H1 (cell line): ENCODE results near the gene VAMP3. TPM values are rescaled to one million over a fixed set of nuclear protein-coding genes. Genes with fewer than 3 reads are reported as not detected.

Experiments used
- CTCF ChIA-PET: fragments of 300-600 bp; sonication (Branson Sonifier 250); formaldehyde crosslinking; loops from one replicate; lab custom pipeline; 2021; ENCODE audit not compliant: partially characterized antibody; lab: Charles Lee
- POLR2A ChIA-PET: fragments of 300-600 bp; sonication (Branson Sonifier 250); formaldehyde crosslinking; loops from one replicate; lab custom pipeline; 2021; ENCODE audit warnings: inconsistent platforms; ENCODE audit not compliant: partially characterized antibody; lab: Charles Lee
- DNase-seq, 2 experiments: peaks; one replicate each; pipeline versions ENCODE4 v3.0.0 to v3.0.0-alpha.2; 2010 to 2022; ENCODE audit warnings: low spot score in 2 of 2, low read depth in 1 of 2, mixed read lengths in 1 of 2
- FAIRE-seq: peaks from 2 replicates; lab custom pipeline; 2011; peaks lifted over from hg19 to GRCh38; lab: Jason Lieb, UNC
- H2AFZ ChIP-seq: 2 replicates; pipeline ENCODE4 v1.8.1; 2012; ENCODE audit warnings: low read length, inconsistent platforms
- H2AK5ac ChIP-seq: 2 replicates; pipeline ENCODE4 v1.6.1; 2013; ENCODE audit warnings: low read depth, low read length
- H2BK120ac ChIP-seq: replicated peaks from 2 replicates; pipeline ENCODE3; 2013; ENCODE audit warnings: low read depth, low read length, inconsistent platforms
- H2BK12ac ChIP-seq: 2 replicates; pipeline ENCODE4 v1.6.1; 2013; ENCODE audit warnings: low read depth, low read length
- H2BK15ac ChIP-seq: 2 replicates; pipeline ENCODE4 v1.6.1; 2013; ENCODE audit warnings: low read length
- H2BK20ac ChIP-seq: 2 replicates; pipeline ENCODE4 v1.6.1; 2013; ENCODE audit warnings: low read length
- H2BK5ac ChIP-seq: 2 replicates; pipeline ENCODE4 v1.6.1; 2013; ENCODE audit warnings: low read depth, low read length
- H3K14ac ChIP-seq: 2 replicates; pipeline ENCODE4 v1.6.1; 2013; ENCODE audit warnings: inconsistent platforms; ENCODE audit not compliant: insufficient read length
- H3K18ac ChIP-seq: 2 replicates; pipeline ENCODE4 v1.6.1; 2013; ENCODE audit warnings: low read length; ENCODE audit errors: extremely low read depth
- H3K23ac ChIP-seq: 2 replicates; pipeline ENCODE4 v1.6.1; 2013; ENCODE audit warnings: inconsistent platforms; ENCODE audit not compliant: insufficient read length
- H3K23me2 ChIP-seq: 2 replicates; pipeline ENCODE4 v1.6.1; 2013; ENCODE audit warnings: low read depth, low read length
- H3K27ac ChIP-seq: 2 replicates; pipeline ENCODE4 v1.6.1; 2011; ENCODE audit warnings: low read depth, low read length, inconsistent platforms
- H3K27me3 ChIP-seq, 4 experiments: replicated peaks in 1 of 4; 1 replicate in 1 of 4; 2 replicates in 3 of 4; pipeline versions ENCODE4 v1.6.1 to v1.8.1; 2011 to 2013; ENCODE audit warnings: low read length in 3 of 4, mild to moderate bottlenecking in 3 of 4, inconsistent platforms in 2 of 4, mixed read lengths in 2 of 4, moderate library complexity in 1 of 4; ENCODE audit not compliant: control insufficient read depth in 3 of 4, insufficient read depth in 3 of 4; ENCODE audit errors: extremely low read depth in 1 of 4
- H3K36me3 ChIP-seq, 4 experiments: 2 replicates each; pipeline versions ENCODE4 v1.6.1 to v1.8.1; 2011 to 2013; ENCODE audit warnings: mild to moderate bottlenecking in 4 of 4, low read length in 3 of 4, moderate library complexity in 2 of 4, control low read depth in 1 of 4, inconsistent platforms in 1 of 4; ENCODE audit not compliant: insufficient read depth in 4 of 4, control insufficient read depth in 2 of 4
- H3K4ac ChIP-seq: replicated peaks from 2 replicates; pipeline ENCODE3; 2013; ENCODE audit warnings: low read length, low read depth, mixed read lengths, inconsistent platforms; ENCODE audit not compliant: insufficient read length
- H3K4me1 ChIP-seq, 4 experiments: replicated peaks in 1 of 4; 1 replicate in 1 of 4; 2 replicates in 3 of 4; pipeline versions ENCODE4 v1.6.1 to v1.8.1; 2011 to 2013; ENCODE audit warnings: low read length in 3 of 4, inconsistent platforms in 2 of 4, mixed read lengths in 1 of 4; ENCODE audit not compliant: insufficient read depth in 4 of 4, control insufficient read depth in 3 of 4
- H3K4me2 ChIP-seq, 2 experiments: 2 replicates each; pipeline versions ENCODE4 v1.6.1 to v1.8.1; 2011 to 2013; ENCODE audit warnings: low read depth in 2 of 2, low read length in 2 of 2, control low read depth in 1 of 2, inconsistent platforms in 1 of 2, mild to moderate bottlenecking in 1 of 2; ENCODE audit not compliant: insufficient read depth in 1 of 2
- H3K4me3 ChIP-seq, 4 experiments: fragments of 200-600, 300-600 bp in 1 of 4; sonication (generic), shearing (Covaris generic), sonication (Bioruptor Twin) in 1 of 4; 2 replicates each; pipeline versions ENCODE4 v1.5.1 to v1.8.1; 2011 to 2016; ENCODE audit warnings: low read length in 4 of 4, low read depth in 3 of 4, control low read depth in 2 of 4, inconsistent platforms in 2 of 4, mild to moderate bottlenecking in 2 of 4, mixed read lengths in 1 of 4, moderate library complexity in 1 of 4; ENCODE audit not compliant: insufficient read depth in 2 of 4; ENCODE audit errors: extremely low read depth in 1 of 4
- H3K56ac ChIP-seq: replicated peaks from 2 replicates; pipeline ENCODE3; 2013; ENCODE audit warnings: low read depth, mild to moderate bottlenecking, mixed read lengths, low read length, inconsistent platforms; ENCODE audit not compliant: insufficient read length
- H3K79me1 ChIP-seq: 2 replicates; pipeline ENCODE4 v1.6.1; 2013; ENCODE audit warnings: low read depth, low read length, control low read depth
- H3K79me2 ChIP-seq, 2 experiments: 2 replicates each; pipeline versions ENCODE4 v1.6.1 to v1.8.1; 2012 to 2013; ENCODE audit warnings: low read length in 2 of 2, mild to moderate bottlenecking in 2 of 2, inconsistent platforms in 1 of 2; ENCODE audit not compliant: insufficient read depth in 2 of 2, control insufficient read depth in 1 of 2
- H3K9ac ChIP-seq, 4 experiments: replicated peaks in 1 of 4; 1 replicate in 1 of 4; 2 replicates in 3 of 4; pipeline versions ENCODE4 v1.6.1 to v1.8.1; 2011 to 2013; ENCODE audit warnings: low read depth in 3 of 4, low read length in 3 of 4, control low read depth in 2 of 4, mild to moderate bottlenecking in 2 of 4, moderate library complexity in 2 of 4, inconsistent platforms in 1 of 4; ENCODE audit errors: extremely low read depth in 1 of 4
- H3K9me3 ChIP-seq, 2 experiments: 2 replicates each; pipeline versions ENCODE4 v1.6.1 to v1.8.1; 2012 to 2013; ENCODE audit warnings: mild to moderate bottlenecking in 2 of 2, moderate library complexity in 2 of 2, control low read depth in 1 of 2, inconsistent platforms in 1 of 2, low read depth in 1 of 2, low read length in 1 of 2, mixed read lengths in 1 of 2; ENCODE audit not compliant: insufficient read depth in 2 of 2
- H4K20me1 ChIP-seq, 2 experiments: replicated peaks in 1 of 2; 2 replicates each; pipeline versions ENCODE3 to v1.8.1; 2011 to 2013; ENCODE audit warnings: inconsistent platforms in 2 of 2, low read length in 2 of 2, mild to moderate bottlenecking in 1 of 2; ENCODE audit not compliant: insufficient read depth in 2 of 2, control insufficient read depth in 1 of 2
- H4K5ac ChIP-seq: 2 replicates; pipeline ENCODE4 v1.6.1; 2013; ENCODE audit warnings: low read length, low read depth, mixed read lengths, inconsistent platforms; ENCODE audit not compliant: insufficient read length
- H4K8ac ChIP-seq: 2 replicates; pipeline ENCODE4 v1.8.0; 2013; ENCODE audit warnings: mild to moderate bottlenecking, moderate library complexity, low read length, inconsistent platforms; ENCODE audit not compliant: insufficient read depth; ENCODE audit errors: extremely low read depth
- H4K91ac ChIP-seq: replicated peaks from 2 replicates; pipeline ENCODE3; 2013; ENCODE audit warnings: low read length, mixed read lengths, inconsistent platforms; ENCODE audit not compliant: insufficient read length
- ASH2L ChIP-seq: fragments of 200-600, 300-600 bp; sonication (generic); IDR thresholded peaks from one replicate; pipeline ENCODE4 v1.7.1; 2017; ENCODE audit warnings: low read length
- ATF3 ChIP-seq: IDR thresholded peaks from 2 replicates; pipeline ENCODE4 v1.6.1; 2011; ENCODE audit warnings: low read depth, mild to moderate bottlenecking, low read length; ENCODE audit not compliant: insufficient read depth
- FOSL1 ChIP-seq: IDR thresholded peaks from 2 replicates; pipeline ENCODE4 v1.6.1; 2011; ENCODE audit warnings: mild to moderate bottlenecking, low read depth, low read length, moderate library complexity; ENCODE audit not compliant: insufficient read depth
- GABPA ChIP-seq: IDR thresholded peaks from 2 replicates; pipeline ENCODE4 v1.6.1; 2011; ENCODE audit warnings: mild to moderate bottlenecking, low read length, moderate library complexity, borderline replicate concordance; ENCODE audit not compliant: insufficient read depth
- HDAC6 ChIP-seq: IDR thresholded peaks from one replicate; pipeline ENCODE4 v1.7.1; 2012; ENCODE audit warnings: low read depth, mild to moderate bottlenecking, inconsistent platforms, low read length, moderate library complexity
- MAX ChIP-seq: IDR thresholded peaks from 2 replicates; pipeline ENCODE4 v1.6.1; 2012; ENCODE audit warnings: inconsistent platforms
- NRF1 ChIP-seq: IDR thresholded peaks from 2 replicates; pipeline ENCODE4 v1.6.1; 2011; ENCODE audit warnings: mild to moderate bottlenecking, low read depth, low read length, improper control_type of control experiment
- POLR2A ChIP-seq, 2 experiments: IDR thresholded peaks; 1 replicate in 1 of 2; 2 replicates in 1 of 2; pipeline ENCODE4 v1.6.1; 2011; ENCODE audit warnings: low read depth in 2 of 2, low read length in 2 of 2, mild to moderate bottlenecking in 2 of 2; ENCODE audit errors: control extremely low read depth in 1 of 2
- RBBP5 ChIP-seq: IDR thresholded peaks from 2 replicates; pipeline ENCODE4 v1.7.1; 2012; ENCODE audit warnings: low read depth, mild to moderate bottlenecking, inconsistent platforms, low read length, moderate library complexity, borderline replicate concordance
- SAP30 ChIP-seq: fragments of 300-600 bp; sonication (generic); IDR thresholded peaks from 2 replicates; pipeline ENCODE4 v1.7.1; 2012; ENCODE audit warnings: low read length, moderate library complexity, mild to moderate bottlenecking, inconsistent platforms; ENCODE audit not compliant: insufficient read depth, insufficient replicate concordance
- SIRT6 ChIP-seq: IDR thresholded peaks from one replicate; pipeline ENCODE4 v1.7.1; 2012; ENCODE audit warnings: low read length, inconsistent platforms
- SP4 ChIP-seq: IDR thresholded peaks from 2 replicates; pipeline ENCODE4 v1.6.1; 2012; ENCODE audit warnings: low read length, inconsistent platforms
- WGBS, 2 experiments: shearing (Covaris generic) in 1 of 2; methylation state at CpG; one replicate each; pipeline versions ENCODE4 v1.1.6 to v1.1.7; 2013 to 2015; ENCODE audit warnings: low lambda C conversion rate in 2 of 2, mixed read lengths in 2 of 2, inconsistent platforms in 1 of 2, low coverage in 1 of 2, missing lambda C conversion rate in 1 of 2; ENCODE audit not compliant: insufficient replicate concordance in 2 of 2, insufficient coverage in 1 of 2, insufficient read length in 1 of 2; ENCODE audit errors: extremely low coverage in 1 of 2, missing lambda C conversion rate in 1 of 2; 5-methylcytosine and 5-hydroxymethylcytosine counted together
- polyA plus RNA-seq, 7 experiments: library from polyadenylated mRNA; depleted of rRNA in 3 of 7; stranded (reverse) in 5 of 7; unstranded in 2 of 7; fragments of >200 nt in 5 of 7; fragments of 200-250 nt in 2 of 7; gene quantifications; 1 replicate in 5 of 7; 2 replicates in 1 of 7; 4 replicates in 1 of 7; pipeline versions ENCODE4 v1.2.1 to v1.2.3, GENCODE V29; 2011 to 2013; ENCODE audit warnings: missing spikeins in 2 of 7, mixed read lengths in 2 of 7
- total RNA-seq: library from RNA; stranded (reverse); fragmentation: NEBNext Ultra II Directional; extraction: Animal tissue kit (Norgen Biotek cat#: 25700); gene quantifications from 2 replicates; pipeline ENCODE4 v1.2.1, GENCODE V29; 2021

The VAMP3 gene
- total and polyA plus RNA-seq, 2 of the 8 experiments (the other 6 are each of a cell fraction or from before 2014, with no cell fraction given): 27.9 to 36.7 TPM

DNA sequence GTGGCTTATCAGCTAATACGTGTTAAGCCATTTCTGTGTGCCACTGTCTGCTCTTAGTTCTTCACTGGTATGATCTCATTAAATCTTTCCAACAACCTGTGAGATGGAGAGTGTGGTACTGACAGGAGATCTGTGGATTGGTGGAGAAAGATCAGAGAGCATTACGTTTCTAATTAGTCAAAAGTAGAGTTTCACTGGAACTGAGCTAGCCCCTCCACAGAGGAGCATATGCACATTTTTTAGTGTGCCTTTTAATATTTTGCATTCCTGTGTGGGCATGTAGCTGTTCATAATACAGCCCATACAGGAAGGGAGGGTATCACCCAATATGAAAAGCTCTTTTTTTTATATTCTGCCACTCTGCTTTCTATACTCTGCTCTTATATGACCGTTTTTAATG, 50.2 kb downstream of the VAMP3 start:
- no peak overlapping the region for H2AFZ ChIP-seq
- no peak overlapping the region for H2BK5ac ChIP-seq
- ChIA-PET POLR2A (interaction anchor here (1.3 kb wide), 1 partner anchor 9 kb away, joined by 3 read pairs; no protein-coding TSS in a partner anchor), CTCF (interaction anchor here (1.0 to 2.2 kb wide), 3 partner anchors 10 to 152 kb away, joined by 3 to 4 read pairs (median 3); no protein-coding TSS in a partner anchor)
- no peak overlapping the region for H2BK120ac ChIP-seq
- FAIRE-seq: no peak
- H3K27me3 ChIP-seq: no peaks in the 10 kb centered on the region
- no peak overlapping the region for H3K18ac ChIP-seq
- no peak overlapping the region for H4K5ac ChIP-seq
- no peak for DNase-seq
- no peak overlapping the region for H2BK20ac ChIP-seq
- no peak overlapping the region for H3K14ac ChIP-seq
- no peak overlapping the region for H3K23ac ChIP-seq
- no peak overlapping the region for H4K8ac ChIP-seq
- no peak overlapping the region for H3K4ac ChIP-seq
- no peaks in the 10 kb centered on the region for H3K79me1 ChIP-seq
- 82% methylated on average over 3 of the region's 3 CpGs; no CpG with 5 or more reads in 1 of the 2 experiments for WGBS, 2 experiments
- no peaks in the 10 kb centered on the region for H4K20me1 ChIP-seq
- no peak overlapping the region for H3K9ac ChIP-seq
- no peak overlapping the region for H2AK5ac ChIP-seq
- no peak for TF ChIP-seq MAX
- no peak for TF ChIP-seq SIRT6
- no peak for TF ChIP-seq NRF1
- no peak for TF ChIP-seq POLR2A (IDR thresholded peaks at IDR 0.05; ENCODE audit: control extremely low read depth in 1 of 2, low read depth in 2 of 2, low read length in 2 of 2)
- TF ChIP-seq ATF3: no peak
- no peak for TF ChIP-seq RBBP5
- no peak for TF ChIP-seq FOSL1
- TF ChIP-seq SP4: no peak
- TF ChIP-seq ASH2L: no peak
- TF ChIP-seq SAP30: no peak
- TF ChIP-seq GABPA: no peak
- TF ChIP-seq HDAC6: no peak
- H3K23me2 ChIP-seq: no peaks in the 10 kb centered on the region
- H2BK15ac ChIP-seq: no peak overlapping the region
- no peak overlapping the region for H4K91ac ChIP-seq
- H3K9me3 ChIP-seq: no peaks in the 10 kb centered on the region
- H3K4me2 ChIP-seq: no peak overlapping the region
- H3K56ac ChIP-seq: no peak overlapping the region
- H3K36me3 ChIP-seq: peaks cover 0 to 28% (median 4%) of the 10 kb centered on the region in 4 experiments; a peak in 5 of 8 replicates
- H3K4me1 ChIP-seq: no peaks in the 10 kb centered on the region
- no peak overlapping the region for H3K27ac ChIP-seq
- H3K79me2 ChIP-seq: no peaks in the 10 kb centered on the region
- no peak overlapping the region for H2BK12ac ChIP-seq
- no peak overlapping the region for H3K4me3 ChIP-seq
